ENCODE data around the gene LRPAP1.

DNA sequence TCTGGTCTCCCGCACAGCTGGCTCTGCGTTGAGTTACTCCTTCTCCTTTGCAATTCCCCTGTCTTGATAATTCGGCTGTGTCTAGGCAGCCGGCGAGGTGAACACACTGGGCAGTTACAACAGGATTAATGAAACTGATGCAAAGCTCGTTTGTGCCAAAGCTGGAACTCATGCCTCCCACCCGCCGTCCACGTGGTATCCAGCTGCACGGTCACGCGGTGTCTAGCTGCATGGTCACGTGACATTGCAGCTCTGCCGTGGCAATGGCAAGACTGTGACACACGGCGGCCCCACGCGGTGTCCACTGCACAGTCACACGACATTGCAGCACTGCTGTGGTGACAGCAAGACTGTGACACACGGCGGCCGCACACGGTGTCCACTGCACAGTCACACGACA is 31.2 kb upstream of the LRPAP1 start:
- TF ChIP-seq POLR2AphosphoS5 (IDR thresholded peaks at IDR 0.05; ENCODE audit: low read depth, low read length) (no peak), YY1 (IDR thresholded peaks at IDR 0.05; ENCODE audit: low read depth) (no peak), EZH2phosphoT487 (IDR thresholded peaks at IDR 0.05; ENCODE audit: borderline replicate concordance, low read depth) (no peak), MAX (IDR thresholded peaks at IDR 0.05; ENCODE audit: low read depth) (no peak), EP300 (IDR thresholded peaks at IDR 0.05; ENCODE audit: borderline replicate concordance in 1 of 2, low read depth in 1 of 2, low read length in 1 of 2) (no peak)
- TF ChIP-seq, protein P1, sequence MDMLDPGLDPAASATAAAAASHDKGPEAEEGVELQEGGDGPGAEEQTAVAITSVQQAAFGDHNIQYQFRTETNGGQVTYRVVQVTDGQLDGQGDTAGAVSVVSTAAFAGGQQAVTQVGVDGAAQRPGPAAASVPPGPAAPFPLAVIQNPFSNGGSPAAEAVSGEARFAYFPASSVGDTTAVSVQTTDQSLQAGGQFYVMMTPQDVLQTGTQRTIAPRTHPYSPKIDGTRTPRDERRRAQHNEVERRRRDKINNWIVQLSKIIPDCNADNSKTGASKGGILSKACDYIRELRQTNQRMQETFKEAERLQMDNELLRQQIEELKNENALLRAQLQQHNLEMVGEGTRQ (IDR thresholded peaks at IDR 0.05; ENCODE audit: borderline replicate concordance, low read depth, low read length) = no peak

All from SK-N-SH (cell line).